ENCODE measurements around the gene POLR2I.
A peak's percentile ranks its signal among the peaks of the same experiment; 100 is the strongest.

Gene POLR2I

DNA sequence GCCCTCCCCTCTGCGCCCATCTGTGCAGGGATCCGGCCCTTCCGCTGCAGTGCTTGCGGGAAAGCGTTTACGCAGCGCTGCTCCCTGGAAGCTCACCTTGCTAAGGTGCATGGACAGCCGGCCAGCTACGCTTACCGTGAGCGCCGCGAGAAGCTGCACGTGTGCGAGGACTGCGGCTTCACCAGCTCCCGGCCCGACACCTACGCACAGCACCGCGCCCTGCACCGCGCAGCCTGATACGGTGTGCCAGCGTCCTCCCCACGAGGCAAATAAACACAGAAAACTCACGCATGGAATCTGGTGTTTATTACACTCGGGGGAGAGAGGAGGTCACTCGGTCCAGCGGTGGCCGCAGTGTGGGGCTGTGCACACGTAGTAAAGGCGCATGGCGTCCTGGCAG is 1.2 kb downstream of the POLR2I start (continued):
- TF ChIP-seq ZNF302 (tag by site-specific recombination; IDR thresholded peaks at IDR 0.05; ENCODE audit: low read depth) (no peak), ZNF473 (tag by site-specific recombination; IDR thresholded peaks at IDR 0.05) (0 out of 2 replicates have a peak, but pooled peaks have one; percentile 9), ZBTB20 (tag by site-specific recombination; IDR thresholded peaks at IDR 0.05) (no peak), ZNF404 (tag by site-specific recombination; IDR thresholded peaks at IDR 0.05) (no peak), ZNF677 (tag by site-specific recombination; IDR thresholded peaks at IDR 0.05) (no peak), ZNF202 (tag by site-specific recombination; IDR thresholded peaks at IDR 0.05; ENCODE audit: borderline replicate concordance) (no peak), ZNF654 (tag by site-specific recombination; IDR thresholded peaks at IDR 0.05; ENCODE audit: low read depth) (no peak), AEBP2 (tag by site-specific recombination; IDR thresholded peaks at IDR 0.05; ENCODE audit: borderline replicate concordance) (no peak), ZNF707 (tag by site-specific recombination; IDR thresholded peaks at IDR 0.05) (no peak)

- H3K36me3 ChIP-seq (ENCODE audit: control insufficient read depth in 2 of 2, insufficient read depth in 1 of 2, low read length in 2 of 2), result peaks cover 36 to 47% of the 10 kb centered on the region in 2 experiments
- H3K4me1 ChIP-seq (ENCODE audit: control insufficient read depth, insufficient read depth, low read length), result peaks cover 19% of the 10 kb centered on the region
- H3K9me3 ChIP-seq (ENCODE audit: control insufficient read depth, insufficient read depth, low read depth, low read length), result no peaks in the 10 kb centered on the region
- no peak overlapping the region for H3K4me3 ChIP-seq (ENCODE audit: low read depth, low read length)
- no peak for TF ChIP-seq ZNF23 (tag by site-specific recombination; IDR thresholded peaks at IDR 0.05; ENCODE audit: borderline replicate concordance)
- no peak for TF ChIP-seq ZNF623 (tag by site-specific recombination; IDR thresholded peaks at IDR 0.05)
- no peak for TF ChIP-seq ZSCAN30 (tag by site-specific recombination; IDR thresholded peaks at IDR 0.05)
- TF ChIP-seq, protein P1, sequence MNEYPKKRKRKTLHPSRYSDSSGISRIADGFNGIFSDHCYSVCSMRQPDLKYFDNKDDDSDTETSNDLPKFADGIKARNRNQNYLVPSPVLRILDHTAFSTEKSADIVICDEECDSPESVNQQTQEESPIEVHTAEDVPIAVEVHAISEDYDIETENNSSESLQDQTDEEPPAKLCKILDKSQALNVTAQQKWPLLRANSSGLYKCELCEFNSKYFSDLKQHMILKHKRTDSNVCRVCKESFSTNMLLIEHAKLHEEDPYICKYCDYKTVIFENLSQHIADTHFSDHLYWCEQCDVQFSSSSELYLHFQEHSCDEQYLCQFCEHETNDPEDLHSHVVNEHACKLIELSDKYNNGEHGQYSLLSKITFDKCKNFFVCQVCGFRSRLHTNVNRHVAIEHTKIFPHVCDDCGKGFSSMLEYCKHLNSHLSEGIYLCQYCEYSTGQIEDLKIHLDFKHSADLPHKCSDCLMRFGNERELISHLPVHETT (tag by site-specific recombination; IDR thresholded peaks at IDR 0.05), result no peak
- no peak for TF ChIP-seq ZNF768 (tag by site-specific recombination; IDR thresholded peaks at IDR 0.05)
- no peak for TF ChIP-seq ZNF747 (tag by site-specific recombination; IDR thresholded peaks at IDR 0.05)
- no peak for TF ChIP-seq YY2 (tag by site-specific recombination; IDR thresholded peaks at IDR 0.05)
- no peak for TF ChIP-seq ZNF555 (tag by site-specific recombination; conservative IDR thresholded peaks at IDR 0.05)
- TF ChIP-seq ZNF585B (tag by site-specific recombination; IDR thresholded peaks at IDR 0.05), result no peak
- no peak for TF ChIP-seq SETDB1 (IDR thresholded peaks at IDR 0.05; ENCODE audit: insufficient read length, low read length)
- no peak for TF ChIP-seq PRDM1 (tag by site-specific recombination; IDR thresholded peaks at IDR 0.05)
- TF ChIP-seq, protein P2, sequence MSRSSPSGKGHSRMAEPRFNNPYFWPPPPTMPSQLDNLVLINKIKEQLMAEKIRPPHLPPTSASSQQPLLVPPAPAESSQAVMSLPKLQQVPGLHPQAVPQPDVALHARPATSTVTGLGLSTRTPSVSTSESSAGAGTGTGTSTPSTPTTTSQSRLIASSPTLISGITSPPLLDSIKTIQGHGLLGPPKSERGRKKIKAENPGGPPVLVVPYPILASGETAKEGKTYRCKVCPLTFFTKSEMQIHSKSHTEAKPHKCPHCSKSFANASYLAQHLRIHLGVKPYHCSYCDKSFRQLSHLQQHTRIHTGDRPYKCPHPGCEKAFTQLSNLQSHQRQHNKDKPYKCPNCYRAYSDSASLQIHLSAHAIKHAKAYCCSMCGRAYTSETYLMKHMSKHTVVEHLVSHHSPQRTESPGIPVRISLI (tag by site-specific recombination; IDR thresholded peaks at IDR 0.05), result no peak
- no peak for TF ChIP-seq ZNF19 (tag by site-specific recombination; IDR thresholded peaks at IDR 0.05; ENCODE audit: low read depth)
- no peak for TF ChIP-seq ZIC2 (tag by site-specific recombination; IDR thresholded peaks at IDR 0.05)
- ChIA-PET POLR2A (interaction anchor here (4.5 kb wide), 1 partner anchor 14 kb away, joined by 96 read pairs; no protein-coding TSS in a partner anchor), CTCF (no interaction called here)
- H3K27ac ChIP-seq (ENCODE audit: extremely low read depth, low read depth, low read length), result no peak overlapping the region
These were observed 2.0 kb downstream of the POLR2I start for GRCh38 chr19:36112678-36113077.
